HG03432 (cell line): Measurements from ENCODE around the gene E2F2.

Experiments used
- ATAC-seq: cut with Tn5 transposase; IDR thresholded peaks from one replicate; pipeline ENCODE4 v1.9.1; 2021; ENCODE audit warnings: mild to moderate bottlenecking, moderate library complexity; ENCODE audit not compliant: unreplicated experiment

The E2F2 gene

GRCh38 chr1:23563003-23563402 is 32.0 kb upstream of the E2F2 start:
- ATAC-seq, result no peak

GRCh38 chr1:23562137-23562876 is 31.3 kb upstream of the E2F2 start:
- peak; percentile 26 for ATAC-seq

GRCh38 chr1:23561813-23562100 is 30.7 kb upstream of the E2F2 start:
- no peak for ATAC-seq

GRCh38 chr1:23561076-23561812 is 30.2 kb upstream of the E2F2 start:
- ATAC-seq, result no peak

- no peak for ATAC-seq
Observed at GRCh38 chr1:23559985-23560741, 29.1 kb upstream of the E2F2 start.

GRCh38 chr1:23559136-23559984 is 28.3 kb upstream of the E2F2 start, which contains the start of gene ID3:
ID3 (minus strand) TSS chr1:23559501; CDS start chr1:23559426, 75 bp downstream.
- peak; percentile 64 for ATAC-seq

GRCh38 chr1:23558872-23559135 is 27.8 kb upstream of the E2F2 start:
- no peak for ATAC-seq

GRCh38 chr1:23558140-23558871 is 27.3 kb upstream of the E2F2 start:
- ATAC-seq, result no peak

GRCh38 chr1:23557471-23558124 is 26.6 kb upstream of the E2F2 start:
- no peak for ATAC-seq

GRCh38 chr1:23556635-23557470 is 25.8 kb upstream of the E2F2 start:
- ATAC-seq, result no peak

GRCh38 chr1:23555986-23556634 is 25.1 kb upstream of the E2F2 start:
- ATAC-seq, result no peak

GRCh38 chr1:23555270-23555985 is 24.4 kb upstream of the E2F2 start:
- ATAC-seq, result no peak

- peak; percentile 55 for ATAC-seq
Observed at GRCh38 chr1:23554481-23555269, 23.6 kb upstream of the E2F2 start.

- ATAC-seq, result no peak
Observed at GRCh38 chr1:23554127-23554480, 23.1 kb upstream of the E2F2 start.

GRCh38 chr1:23553231-23554126 is 22.4 kb upstream of the E2F2 start:
- ATAC-seq, result no peak

- no peak for ATAC-seq
Observed at GRCh38 chr1:23551849-23552248, 20.8 kb upstream of the E2F2 start.
